HepG2 (cell line): ENCODE results near the gene MACROD2. TPM values are rescaled to one million over a fixed set of nuclear protein-coding genes. Genes with fewer than 3 reads are reported as not detected.

Experiments used
- ATAC-seq: fragments of 200-7000 bp; cut with Tn5 transposase; 3 replicates; pipeline ENCODE4 v1.9.1; 2020; ENCODE audit warnings: mild to moderate bottlenecking, moderate library complexity
- BruUV-seq: library from RNA; stranded (reverse); fragments of 400-500 nt; replicated peaks from 2 replicates; lab custom pipeline; 2021; lab: Mats Ljungman, UMichigan
- CTCF ChIA-PET: fragments of 300-600 bp; formaldehyde crosslinking; extraction: SDS; loops from one replicate; lab custom pipeline; 2021; ENCODE audit warnings: low total read pairs, inconsistent platforms, low intra/inter-chr PET ratio; lab: Yijun Ruan, JAX
- POLR2A ChIA-PET: fragments of 350-600 bp; sonication (Branson Sonifier 250); formaldehyde crosslinking; loops from one replicate; lab custom pipeline; 2020; ENCODE audit warnings: antibody characterized with exemption, inconsistent platforms; lab: Yijun Ruan, JAX
- DNase-seq: peaks from one replicate; pipeline ENCODE4 v3.0.0-alpha.2; 2015; ENCODE audit warnings: low spot score
- FAIRE-seq: peaks from 3 replicates; lab custom pipeline; 2011; peaks lifted over from hg19 to GRCh38; lab: Jason Lieb, UNC
- H2AFZ ChIP-seq: one replicate; pipeline ENCODE4 v1.6.1; 2011; ENCODE audit warnings: low read length, inconsistent platforms
- H3K27ac ChIP-seq: fragments of 300-600 bp; 3 replicates; pipeline ENCODE4 v1.8.0; 2011; ENCODE audit warnings: mixed run types, mild to moderate bottlenecking, mixed read lengths, low read length, inconsistent platforms; ENCODE audit not compliant: insufficient read depth; ENCODE audit errors: extremely low read length
- H3K27me3 ChIP-seq, 2 experiments: fragments of 200-600 bp in 1 of 2; 2 replicates in 1 of 2; 3 replicates in 1 of 2; pipeline versions ENCODE4 v1.6.0 to v1.8.0; 2011; ENCODE audit warnings: low read length in 2 of 2, mild to moderate bottlenecking in 2 of 2, moderate library complexity in 2 of 2, inconsistent platforms in 1 of 2; ENCODE audit not compliant: insufficient read depth in 2 of 2, control insufficient read depth in 1 of 2
- H3K36me3 ChIP-seq, 2 experiments: fragments of 200-600 bp in 1 of 2; replicated peaks in 1 of 2; 2 replicates in 1 of 2; 3 replicates in 1 of 2; pipeline versions ENCODE4 v1.5.1 to v1.8.0; 2011; ENCODE audit warnings: low read length in 2 of 2, inconsistent platforms in 1 of 2; ENCODE audit not compliant: insufficient read depth in 2 of 2, control insufficient read depth in 1 of 2
- H3K4me1 ChIP-seq: 2 replicates; pipeline ENCODE4 v1.5.1; 2012; ENCODE audit warnings: low read length, inconsistent platforms; ENCODE audit not compliant: insufficient read depth
- H3K4me2 ChIP-seq: 2 replicates; pipeline ENCODE4 v1.6.0; 2011; ENCODE audit warnings: low read depth, low read length, inconsistent platforms
- H3K4me3 ChIP-seq, 3 experiments: fragments of 200-600 bp in 1 of 3; sonication (generic), shearing (Covaris generic) in 1 of 3; replicated peaks in 1 of 3; 2 replicates each; pipeline ENCODE4 v1.5.1; 2011 to 2016; ENCODE audit warnings: low read length in 3 of 3, inconsistent platforms in 2 of 3, low read depth in 2 of 3, mild to moderate bottlenecking in 2 of 3, control low read depth in 1 of 3, mixed read lengths in 1 of 3; ENCODE audit not compliant: insufficient read depth in 1 of 3
- H3K79me2 ChIP-seq: one replicate; pipeline ENCODE4 v1.6.1; 2011; ENCODE audit warnings: low read length, inconsistent platforms; ENCODE audit not compliant: insufficient read depth
- H3K9ac ChIP-seq: 2 replicates; pipeline ENCODE4 v1.6.0; 2011; ENCODE audit warnings: mild to moderate bottlenecking, low read depth, low read length, inconsistent platforms; ENCODE audit not compliant: insufficient read depth
- H3K9me3 ChIP-seq: 2 replicates; pipeline ENCODE4 v1.5.1; 2012; ENCODE audit warnings: mild to moderate bottlenecking, low read length
- H4K20me1 ChIP-seq: 2 replicates; pipeline ENCODE4 v1.6.0; 2011; ENCODE audit warnings: inconsistent platforms, mild to moderate bottlenecking, low read length, moderate library complexity; ENCODE audit not compliant: insufficient read depth
- AGO2 ChIP-seq: fragments of 200-400 bp; formaldehyde crosslinking; optimal IDR thresholded peaks from 2 replicates; pipeline ENCODE3; 2017; ENCODE audit warnings: mild to moderate bottlenecking, low read depth, low read length, moderate library complexity
- DPF2 ChIP-seq: sonication (generic); formaldehyde crosslinking; IDR thresholded peaks from 2 replicates; pipeline ENCODE4 v1.4.0; 2020; ENCODE audit warnings: mild to moderate bottlenecking, low read depth, missing genetic modification reagents, borderline replicate concordance
- KLF13 ChIP-seq: sonication (generic); formaldehyde crosslinking; IDR thresholded peaks from 2 replicates; pipeline ENCODE4 v1.4.0; 2020; ENCODE audit warnings: mild to moderate bottlenecking, missing genetic modification reagents
- LBX2 ChIP-seq: sonication (generic); formaldehyde crosslinking; IDR thresholded peaks from 2 replicates; pipeline ENCODE4 v1.5.0; 2020; ENCODE audit warnings: missing genetic modification reagents, mild to moderate bottlenecking, borderline replicate concordance
- SMAD3 ChIP-seq: sonication (generic); formaldehyde crosslinking; IDR thresholded peaks from 2 replicates; pipeline ENCODE4 v1.4.0; 2020; ENCODE audit warnings: missing genetic modification reagents
- SMARCC2 ChIP-seq: fragments of 450-650 bp; IDR thresholded peaks from 2 replicates; pipeline ENCODE4 v1.6.1; 2017; ENCODE audit warnings: antibody characterized with exemption, mild to moderate bottlenecking
- SRSF1 ChIP-seq: fragments of 200-400 bp; formaldehyde crosslinking; optimal IDR thresholded peaks from 2 replicates; pipeline ENCODE3; 2017; ENCODE audit warnings: mild to moderate bottlenecking, low read depth, low read length, moderate library complexity
- TAF1 ChIP-seq: sonication (generic); formaldehyde crosslinking; IDR thresholded peaks from 2 replicates; pipeline ENCODE4 v1.4.0; 2020; ENCODE audit warnings: missing genetic modification reagents
- U2AF2 ChIP-seq: fragments of 200-400 bp; formaldehyde crosslinking; IDR thresholded peaks from 2 replicates; pipeline ENCODE4 v1.6.1; 2017; ENCODE audit warnings: low read depth, mild to moderate bottlenecking, low read length
- ZBTB25 ChIP-seq: IDR thresholded peaks from 2 replicates; pipeline ENCODE4 v1.6.1; 2018; ENCODE audit warnings: missing genetic modification reagents
- ZFP37 ChIP-seq: sonication (generic); formaldehyde crosslinking; IDR thresholded peaks from 2 replicates; pipeline ENCODE4 v1.4.0; 2020; ENCODE audit warnings: missing genetic modification reagents, borderline replicate concordance
- ZNF407 ChIP-seq: sonication (generic); formaldehyde crosslinking; IDR thresholded peaks from one replicate; pipeline ENCODE4 v1.5.1; 2020; ENCODE audit warnings: mild to moderate bottlenecking, missing genetic modification reagents; ENCODE audit errors: not compliant biosample characterization
- ZNF766 ChIP-seq: sonication (generic); formaldehyde crosslinking; IDR thresholded peaks from 2 replicates; pipeline ENCODE4 v1.5.0; 2020; ENCODE audit warnings: missing genetic modification reagents, borderline replicate concordance
- WGBS: methylation state at CpG from one replicate; pipeline ENCODE4 v1.1.6; 2017; ENCODE audit warnings: low lambda C conversion rate; 5-methylcytosine and 5-hydroxymethylcytosine counted together
- in situ Hi-C: cut with HindIII; loops from 2 replicates; pipeline ENCODE4 v1.10.0; 2017; ENCODE audit warnings: low pct_unique_long_range_greater_than_20kb; ENCODE audit not compliant: extremely low pct_ligation_motif_present
- intact Hi-C: fragments of 100-400 bp; cut with micrococcal nuclease; formaldehyde crosslinking; loops from one replicate; pipeline ENCODE4 v1.10.0; 2022; ENCODE audit not compliant: unreplicated experiment
- polyA plus RNA-seq, 8 experiments: library from polyadenylated mRNA; depleted of rRNA in 3 of 8; stranded (reverse) in 7 of 8; unstranded in 1 of 8; fragments of >200 nt; fragmentation: Illumina TruSeq in 4 of 8; extraction: Trizol in 4 of 8; gene quantifications; 2 replicates each; pipeline versions ENCODE4 v1.2.1 to v1.2.3, GENCODE V29; 2011 to 2016; ENCODE audit warnings: low read depth in 4 of 8, missing spikeins in 1 of 8, mixed read lengths in 1 of 8; ENCODE audit not compliant: insufficient read depth in 1 of 8
- total RNA-seq, 5 experiments: library from RNA; depleted of rRNA; stranded (reverse); fragments of >200 nt; fragmentation: Illumina TruSeq; extraction: Trizol; gene quantifications; 2 replicates each; pipeline ENCODE4 v1.2.3, GENCODE V29; 2016; ENCODE audit warnings: low read depth in 1 of 5

The MACROD2 gene
- total and polyA plus RNA-seq, 2 of the 13 experiments (the other 11 are each of a cell fraction or from before 2014, with no cell fraction given) = 0.13 to 0.51 TPM

- Histone ChIP-seq H3K9me3 (peaks cover 74% of the 10 kb centered on the region), H3K4me2 (no peak overlapping the region), H3K79me2 (no peaks in the 10 kb centered on the region), H3K4me1 (no peaks in the 10 kb centered on the region), H3K27ac (no peak overlapping the region), H3K27me3 (no peaks in the 10 kb centered on the region), H2AFZ (no peak overlapping the region), H3K36me3 (no peaks in the 10 kb centered on the region), H4K20me1 (no peaks in the 10 kb centered on the region), H3K4me3 (no peak overlapping the region), H3K9ac (no peak overlapping the region)
- no peak for DNase-seq
- intact Hi-C loops (no loop called here), in situ Hi-C loops (no loop called here)
- ATAC-seq = no peak
- no TSS peak for BruUV-seq
- POLR2A ChIA-PET = no interaction called here
- 5% methylated on average over 1 of the region's 1 CpG for WGBS
- CTCF ChIA-PET = no interaction called here
- no peak for FAIRE-seq
- TF ChIP-seq SMARCC2 = no peak
- no peak for TF ChIP-seq SRSF1
- no peak for TF ChIP-seq ZFP37
- TF ChIP-seq ZNF766 (CRISPR knock-in tag) = no peak
- no peak for TF ChIP-seq DPF2 (CRISPR knock-in tag)
- no peak for TF ChIP-seq KLF13 (CRISPR knock-in tag)
- no peak for TF ChIP-seq LBX2
- TF ChIP-seq TAF1 = no peak
- no peak for TF ChIP-seq ZNF407
- no peak for TF ChIP-seq U2AF2
- no peak for TF ChIP-seq AGO2
- no peak for TF ChIP-seq ZBTB25 (CRISPR knock-in tag)
- TF ChIP-seq SMAD3 (CRISPR knock-in tag) = no peak
These were observed 1579.9 kb downstream of the MACROD2 start for GRCh38 chr20:15575255-15575654.
